Dermis lymphatic vessel endothelial cell (primary cell): ENCODE results near the gene ACTN4. TPM values are rescaled to one million over a fixed set of nuclear protein-coding genes. Genes with fewer than 3 reads are reported as not detected.

ENCODE experiments used
- total RNA-seq: library from RNA; depleted of rRNA; stranded (reverse); fragments of >200 nt; gene quantifications from 2 replicates; pipeline ENCODE4 v1.2.1, GENCODE V29; 2014

The ACTN4 gene
- 128 and 135 TPM in 2 replicates for total RNA-seq

GRCh38 chr19:38647368-38647965, at the start of gene ACTN4:
TSS of gene ACTN4 (plus strand) at chr19:38647649. CDS start at chr19:38647746, 97 bp downstream.

GRCh38 chr19:38617764-38618589, 29.5 kb upstream of the ACTN4 start, which contains the start of gene MAP4K1:
TSS of gene MAP4K1 (minus strand) at chr19:38617953. CDS start at chr19:38617895, 58 bp downstream.

GRCh38 chr19:38618590-38619360, 28.7 kb upstream of the ACTN4 start, which contains the start of gene EIF3K:
TSS of gene EIF3K (plus strand) at chr19:38619188. CDS start at chr19:38619269, 81 bp downstream.

GRCh38 chr19:38744298-38744681, 96.8 kb downstream of the ACTN4 start, which contains the start of gene CAPN12:
TSS of gene CAPN12 (minus strand) at chr19:38744474. CDS start at chr19:38744165, 309 bp downstream.

DNA sequence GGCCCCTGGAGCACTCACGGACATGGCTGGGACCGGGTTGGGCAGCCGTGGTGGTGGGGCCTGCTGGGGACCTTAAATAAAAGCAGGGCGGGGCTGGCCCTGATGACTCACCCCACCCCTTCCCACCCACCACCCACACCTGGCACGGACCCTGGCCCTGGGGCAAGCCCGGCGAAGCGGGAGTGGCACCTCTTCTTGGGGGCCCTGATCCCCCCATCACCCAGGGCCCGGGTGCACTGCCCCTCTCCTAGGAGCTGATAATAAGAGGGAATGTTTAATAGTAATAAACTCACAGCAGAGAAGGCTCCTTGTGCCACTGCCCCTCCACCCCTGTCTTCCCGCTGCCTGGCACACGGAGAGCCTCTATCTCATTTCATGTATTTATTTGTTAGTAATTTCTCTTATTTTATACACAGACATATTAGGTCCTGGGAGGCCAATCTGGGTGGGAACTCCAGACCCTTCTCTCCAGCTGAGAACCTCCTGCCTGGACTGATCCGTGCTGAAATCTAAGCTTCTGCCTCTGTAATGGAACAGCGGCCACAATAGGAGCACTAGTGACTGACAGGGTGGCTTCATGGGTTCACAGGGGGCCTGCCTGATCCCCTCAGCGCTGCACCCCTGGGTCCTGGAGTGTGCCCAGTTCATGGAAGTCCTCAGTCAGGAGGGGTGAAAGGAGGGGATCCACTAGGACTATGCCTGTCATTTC, 126.2 kb downstream of the ACTN4 start, which contains the start of gene LGALS7:
LGALS7 (minus strand) TSS at position 49 of the 709 bp plus-strand sequence; CDS start at position 24, 25 bp downstream.

Other genes starting within 250 kb of the ACTN4 start
- gene FAM98C, start 244.6 kb upstream of the ACTN4 start, total RNA-seq = 4.8 and 6.9 TPM in 2 replicates
- not detected in 2 replicates for gene RASGRP4, start 221.4 kb upstream of the ACTN4 start, total RNA-seq
- under 0.01 and 0.11 TPM in 2 replicates for gene RYR1, start 214.0 kb upstream of the ACTN4 start, total RNA-seq
- 0.65 TPM in 1 of 2 replicates, not detected in the other for gene MAP4K1, start 29.7 kb upstream of the ACTN4 start, total RNA-seq
- gene EIF3K, start 28.5 kb upstream of the ACTN4 start, total RNA-seq = 379 and 458 TPM in 2 replicates
- gene CAPN12, start 96.8 kb downstream of the ACTN4 start, total RNA-seq = 0.22 TPM in 1 of 2 replicates, not detected in the other
- not detected in 2 replicates for gene LGALS7, start 125.9 kb downstream of the ACTN4 start, total RNA-seq
- 0.43 TPM in 1 of 2 replicates, not detected in the other for gene LGALS7B, start 141.6 kb downstream of the ACTN4 start, total RNA-seq
- gene LGALS4, start 165.3 kb downstream of the ACTN4 start, total RNA-seq = 0.34 TPM in 1 of 2 replicates, not detected in the other
- 44.8 and 52.9 TPM in 2 replicates for gene ECH1, start 184.1 kb downstream of the ACTN4 start, total RNA-seq
- gene HNRNPL, start 202.3 kb downstream of the ACTN4 start, total RNA-seq = 276 and 279 TPM in 2 replicates
- 9.9 and 10.7 TPM in 2 replicates for gene RINL, start 230.6 kb downstream of the ACTN4 start, total RNA-seq